Liver (tissue), 3 donors: ENCODE data around the gene C1orf210.

Experiments used
- FOXA1 ChIP-seq: IDR thresholded peaks from 2 replicates; pipeline ENCODE4 v1.6.1; 2016; ENCODE audit warnings: antibody characterized with exemption
- FOXA2 ChIP-seq: IDR thresholded peaks from 2 replicates; pipeline ENCODE4 v1.6.1; 2016; ENCODE audit warnings: antibody characterized with exemption
- GABPA ChIP-seq, 2 donors: IDR thresholded peaks in 1 of 2; conservative IDR thresholded peaks in 1 of 2; 2 replicates each; pipeline ENCODE4 v1.6.1; 2016; ENCODE audit warnings: antibody characterized with exemption in 2 of 2, mild to moderate bottlenecking in 1 of 2, moderate library complexity in 1 of 2
- RAD21 ChIP-seq, 2 donors: IDR thresholded peaks; 2 replicates each; pipeline ENCODE4 v1.6.1; 2016; ENCODE audit warnings: antibody characterized with exemption in 2 of 2, mild to moderate bottlenecking in 2 of 2
- SP1 ChIP-seq: IDR thresholded peaks from 2 replicates; pipeline ENCODE4 v1.6.1; 2018; ENCODE audit warnings: antibody characterized with exemption, mild to moderate bottlenecking
- TAF1 ChIP-seq: conservative IDR thresholded peaks from 2 replicates; pipeline ENCODE4 v1.6.1; 2016; ENCODE audit warnings: antibody characterized with exemption, mild to moderate bottlenecking
- YY1 ChIP-seq: IDR thresholded peaks from 2 replicates; pipeline ENCODE4 v1.6.1; 2016; ENCODE audit warnings: antibody characterized with exemption, mild to moderate bottlenecking
- TF ChIP-seq, protein P1 (sequence below): fragments of 150-350 bp; IDR thresholded peaks from 2 replicates; pipeline ENCODE4 v1.5.1; 2017; ENCODE audit warnings: improper control_type of control experiment, low read depth, low read length; ENCODE audit not compliant: missing input control
- TF ChIP-seq, protein P2 (sequence below): IDR thresholded peaks from 2 replicates; pipeline ENCODE4 v1.6.1; 2016; ENCODE audit warnings: antibody characterized with exemption, mild to moderate bottlenecking
- TF ChIP-seq, protein P3 (sequence below): IDR thresholded peaks from 2 replicates; pipeline ENCODE4 v1.6.1; 2016; ENCODE audit warnings: antibody characterized with exemption
- TF ChIP-seq, protein P4 (sequence below): IDR thresholded peaks from 2 replicates; pipeline ENCODE4 v1.6.1; 2016; ENCODE audit warnings: antibody characterized with exemption
- donor health status: healthy.
- donor health status: healthy.

DNA sequence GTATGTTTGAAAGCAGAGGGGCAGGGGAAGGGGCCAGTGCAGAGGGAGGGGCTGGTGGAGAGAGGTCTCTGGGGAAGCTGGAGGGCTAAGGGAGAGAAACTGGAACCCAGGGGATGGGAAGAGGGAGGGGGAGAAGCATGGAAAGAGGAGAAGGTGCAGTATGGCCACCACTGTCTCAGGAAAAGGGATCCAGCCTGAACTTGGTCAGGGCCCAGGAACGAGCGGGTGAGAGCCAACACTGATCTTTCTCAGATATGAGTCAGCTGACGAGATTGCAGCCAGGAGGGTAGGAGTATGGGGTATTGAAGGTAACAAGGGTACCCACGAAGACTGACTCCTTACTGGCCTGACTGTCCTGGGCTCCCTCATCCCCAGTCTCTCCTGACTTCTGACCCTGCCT lies 33.5 kb upstream of the C1orf210 start:
- TF ChIP-seq SP1 (no peak), FOXA2 (no peak), GABPA (IDR thresholded peaks at IDR 0.05 in 1 of 2, conservative IDR thresholded peaks at IDR 0.05 in 1 of 2) (no peak), YY1 (no peak), RAD21 (IDR thresholded peaks at IDR 0.05) (no peak), FOXA1 (no peak), TAF1 (no peak)
- TF ChIP-seq, protein P1, sequence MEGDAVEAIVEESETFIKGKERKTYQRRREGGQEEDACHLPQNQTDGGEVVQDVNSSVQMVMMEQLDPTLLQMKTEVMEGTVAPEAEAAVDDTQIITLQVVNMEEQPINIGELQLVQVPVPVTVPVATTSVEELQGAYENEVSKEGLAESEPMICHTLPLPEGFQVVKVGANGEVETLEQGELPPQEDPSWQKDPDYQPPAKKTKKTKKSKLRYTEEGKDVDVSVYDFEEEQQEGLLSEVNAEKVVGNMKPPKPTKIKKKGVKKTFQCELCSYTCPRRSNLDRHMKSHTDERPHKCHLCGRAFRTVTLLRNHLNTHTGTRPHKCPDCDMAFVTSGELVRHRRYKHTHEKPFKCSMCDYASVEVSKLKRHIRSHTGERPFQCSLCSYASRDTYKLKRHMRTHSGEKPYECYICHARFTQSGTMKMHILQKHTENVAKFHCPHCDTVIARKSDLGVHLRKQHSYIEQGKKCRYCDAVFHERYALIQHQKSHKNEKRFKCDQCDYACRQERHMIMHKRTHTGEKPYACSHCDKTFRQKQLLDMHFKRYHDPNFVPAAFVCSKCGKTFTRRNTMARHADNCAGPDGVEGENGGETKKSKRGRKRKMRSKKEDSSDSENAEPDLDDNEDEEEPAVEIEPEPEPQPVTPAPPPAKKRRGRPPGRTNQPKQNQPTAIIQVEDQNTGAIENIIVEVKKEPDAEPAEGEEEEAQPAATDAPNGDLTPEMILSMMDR: no peak
- TF ChIP-seq, protein P2, sequence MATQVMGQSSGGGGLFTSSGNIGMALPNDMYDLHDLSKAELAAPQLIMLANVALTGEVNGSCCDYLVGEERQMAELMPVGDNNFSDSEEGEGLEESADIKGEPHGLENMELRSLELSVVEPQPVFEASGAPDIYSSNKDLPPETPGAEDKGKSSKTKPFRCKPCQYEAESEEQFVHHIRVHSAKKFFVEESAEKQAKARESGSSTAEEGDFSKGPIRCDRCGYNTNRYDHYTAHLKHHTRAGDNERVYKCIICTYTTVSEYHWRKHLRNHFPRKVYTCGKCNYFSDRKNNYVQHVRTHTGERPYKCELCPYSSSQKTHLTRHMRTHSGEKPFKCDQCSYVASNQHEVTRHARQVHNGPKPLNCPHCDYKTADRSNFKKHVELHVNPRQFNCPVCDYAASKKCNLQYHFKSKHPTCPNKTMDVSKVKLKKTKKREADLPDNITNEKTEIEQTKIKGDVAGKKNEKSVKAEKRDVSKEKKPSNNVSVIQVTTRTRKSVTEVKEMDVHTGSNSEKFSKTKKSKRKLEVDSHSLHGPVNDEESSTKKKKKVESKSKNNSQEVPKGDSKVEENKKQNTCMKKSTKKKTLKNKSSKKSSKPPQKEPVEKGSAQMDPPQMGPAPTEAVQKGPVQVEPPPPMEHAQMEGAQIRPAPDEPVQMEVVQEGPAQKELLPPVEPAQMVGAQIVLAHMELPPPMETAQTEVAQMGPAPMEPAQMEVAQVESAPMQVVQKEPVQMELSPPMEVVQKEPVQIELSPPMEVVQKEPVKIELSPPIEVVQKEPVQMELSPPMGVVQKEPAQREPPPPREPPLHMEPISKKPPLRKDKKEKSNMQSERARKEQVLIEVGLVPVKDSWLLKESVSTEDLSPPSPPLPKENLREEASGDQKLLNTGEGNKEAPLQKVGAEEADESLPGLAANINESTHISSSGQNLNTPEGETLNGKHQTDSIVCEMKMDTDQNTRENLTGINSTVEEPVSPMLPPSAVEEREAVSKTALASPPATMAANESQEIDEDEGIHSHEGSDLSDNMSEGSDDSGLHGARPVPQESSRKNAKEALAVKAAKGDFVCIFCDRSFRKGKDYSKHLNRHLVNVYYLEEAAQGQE: no peak
- TF ChIP-seq, protein P3, sequence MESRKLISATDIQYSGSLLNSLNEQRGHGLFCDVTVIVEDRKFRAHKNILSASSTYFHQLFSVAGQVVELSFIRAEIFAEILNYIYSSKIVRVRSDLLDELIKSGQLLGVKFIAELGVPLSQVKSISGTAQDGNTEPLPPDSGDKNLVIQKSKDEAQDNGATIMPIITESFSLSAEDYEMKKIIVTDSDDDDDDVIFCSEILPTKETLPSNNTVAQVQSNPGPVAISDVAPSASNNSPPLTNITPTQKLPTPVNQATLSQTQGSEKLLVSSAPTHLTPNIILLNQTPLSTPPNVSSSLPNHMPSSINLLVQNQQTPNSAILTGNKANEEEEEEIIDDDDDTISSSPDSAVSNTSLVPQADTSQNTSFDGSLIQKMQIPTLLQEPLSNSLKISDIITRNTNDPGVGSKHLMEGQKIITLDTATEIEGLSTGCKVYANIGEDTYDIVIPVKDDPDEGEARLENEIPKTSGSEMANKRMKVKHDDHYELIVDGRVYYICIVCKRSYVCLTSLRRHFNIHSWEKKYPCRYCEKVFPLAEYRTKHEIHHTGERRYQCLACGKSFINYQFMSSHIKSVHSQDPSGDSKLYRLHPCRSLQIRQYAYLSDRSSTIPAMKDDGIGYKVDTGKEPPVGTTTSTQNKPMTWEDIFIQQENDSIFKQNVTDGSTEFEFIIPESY: no peak
- TF ChIP-seq, protein P4, sequence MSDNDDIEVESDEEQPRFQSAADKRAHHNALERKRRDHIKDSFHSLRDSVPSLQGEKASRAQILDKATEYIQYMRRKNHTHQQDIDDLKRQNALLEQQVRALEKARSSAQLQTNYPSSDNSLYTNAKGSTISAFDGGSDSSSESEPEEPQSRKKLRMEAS: no peak
